CD4-positive, alpha-beta T cell treated with Interleukin-17A for 4 hours (primary cell): ENCODE measurements around the gene NIT2.
"Not testable (repeated sequence)": the region's sequence is repeated elsewhere in the genome, so short reads cannot be mapped to it uniquely, and the experiment has no call there.

ENCODE experiments used
- DNase-seq: peaks from one replicate; pipeline ENCODE4 v3.0.0-alpha.2; 2020; ENCODE audit warnings: mixed read lengths

The NIT2 gene, protein sequence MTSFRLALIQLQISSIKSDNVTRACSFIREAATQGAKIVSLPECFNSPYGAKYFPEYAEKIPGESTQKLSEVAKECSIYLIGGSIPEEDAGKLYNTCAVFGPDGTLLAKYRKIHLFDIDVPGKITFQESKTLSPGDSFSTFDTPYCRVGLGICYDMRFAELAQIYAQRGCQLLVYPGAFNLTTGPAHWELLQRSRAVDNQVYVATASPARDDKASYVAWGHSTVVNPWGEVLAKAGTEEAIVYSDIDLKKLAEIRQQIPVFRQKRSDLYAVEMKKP

DNA sequence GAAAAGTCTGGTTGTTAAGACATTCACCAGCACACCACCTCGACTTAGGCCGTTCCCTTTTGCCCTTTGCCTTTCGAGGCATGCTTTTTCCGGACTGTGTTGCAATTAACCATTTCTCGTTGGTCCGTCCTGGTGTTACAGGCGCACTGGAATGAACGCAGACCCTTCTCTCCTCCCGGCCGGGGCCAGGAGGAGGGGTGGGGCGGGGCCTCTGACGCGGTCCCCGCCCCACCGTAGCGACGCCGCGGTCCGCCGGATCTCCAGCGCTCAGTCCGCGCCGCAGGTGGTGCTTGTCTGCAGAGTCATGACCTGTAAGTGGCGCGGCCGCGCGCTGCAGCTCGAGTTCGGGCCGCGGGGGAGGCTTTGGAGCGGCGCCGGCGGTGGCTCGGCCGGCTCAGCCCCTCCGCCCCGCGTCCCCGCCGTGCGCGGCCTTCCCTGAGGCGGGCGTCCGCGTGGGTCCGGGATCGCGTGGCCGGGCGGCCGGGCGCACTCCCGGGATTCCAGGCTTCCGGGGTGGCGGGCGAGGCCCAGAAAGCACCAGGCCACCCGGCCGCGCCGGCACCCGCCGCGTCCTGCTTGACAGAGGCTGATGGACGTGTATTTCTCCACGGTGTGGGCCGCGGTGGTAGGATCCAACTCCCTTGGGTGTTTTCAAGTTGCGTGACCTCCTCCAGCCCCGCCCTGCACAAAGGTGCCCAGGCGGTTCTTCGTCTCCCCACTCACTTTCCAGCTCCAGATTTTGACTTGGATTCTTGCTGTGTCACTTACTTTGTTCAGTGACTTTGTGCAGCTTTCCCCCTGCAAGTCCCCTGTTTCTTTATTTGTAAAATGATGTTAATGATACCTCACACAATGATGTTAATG, at the start of gene NIT2:
NIT2 (plus strand) TSS at position 270 of the 864 bp plus-strand sequence; CDS start at position 305, 35 bp downstream.
- DNase-seq: peak; percentile 85

DNA sequence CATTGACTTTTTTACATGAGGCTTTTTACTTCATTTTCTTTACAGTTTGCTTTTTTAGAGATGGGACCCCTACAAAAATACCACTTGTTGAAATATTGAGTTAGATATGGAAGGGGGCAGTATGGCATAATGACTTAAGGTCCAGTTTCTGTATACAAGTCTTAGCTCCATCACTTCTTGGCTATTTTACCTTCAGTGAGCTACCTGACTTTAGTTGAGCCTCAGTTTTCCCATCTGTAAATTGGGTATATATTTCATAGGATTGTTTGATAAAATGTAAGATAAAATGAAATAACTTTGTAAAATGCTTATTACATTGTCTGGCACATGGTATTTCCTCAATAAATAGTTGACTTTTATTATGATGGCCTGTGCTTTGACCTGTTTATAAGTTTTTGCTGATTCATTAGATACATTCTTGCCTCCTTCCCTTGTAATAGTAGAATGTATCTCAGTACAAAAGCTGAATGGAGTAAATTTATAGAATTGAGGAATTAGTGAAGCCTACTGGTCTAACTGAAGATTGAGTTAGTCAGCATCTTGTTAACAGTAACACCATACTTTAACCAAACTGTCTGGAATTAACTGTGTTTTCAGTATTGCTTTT, 46.2 kb upstream of the NIT2 start:
- no peak for DNase-seq

DNA sequence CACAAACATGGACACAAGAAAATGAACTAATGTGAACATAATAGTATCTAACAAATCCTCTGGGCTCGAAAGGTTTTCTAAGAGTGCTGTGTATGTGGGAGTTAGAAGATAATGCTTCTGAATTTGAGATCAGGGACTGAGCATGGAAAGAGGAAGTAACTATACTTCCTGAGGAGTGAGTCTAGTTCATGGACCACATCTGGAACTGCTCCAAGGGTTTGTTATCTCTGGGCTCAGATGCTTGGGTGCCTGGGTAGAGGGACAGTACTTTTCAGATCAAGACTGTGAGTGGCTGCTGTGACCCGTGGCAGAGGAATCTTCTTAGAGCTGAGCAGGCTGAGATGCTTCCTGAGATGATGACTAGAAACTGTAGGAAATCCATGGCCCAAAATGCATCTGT, 45.2 kb upstream of the NIT2 start:
- DNase-seq: no peak

DNA sequence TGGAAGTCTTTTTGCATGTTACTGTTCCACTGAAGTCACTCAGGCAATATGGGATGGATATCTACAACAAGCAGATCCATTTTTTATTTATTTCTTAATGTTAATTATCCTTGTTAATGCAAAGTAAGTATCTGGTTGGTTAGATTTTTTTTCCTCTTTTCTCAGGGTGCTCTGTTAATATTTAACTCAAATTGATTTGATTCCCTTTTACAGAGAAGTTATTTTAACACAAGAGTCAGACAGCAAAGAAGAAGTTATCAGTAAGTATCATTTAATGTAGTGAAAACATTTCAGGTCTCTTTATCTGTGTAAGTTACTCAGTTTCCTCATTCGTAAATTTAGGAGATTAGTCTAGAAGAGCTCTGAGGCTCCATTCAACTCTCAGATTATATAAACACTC, 39.5 kb upstream of the NIT2 start:
- DNase-seq: no peak

DNA sequence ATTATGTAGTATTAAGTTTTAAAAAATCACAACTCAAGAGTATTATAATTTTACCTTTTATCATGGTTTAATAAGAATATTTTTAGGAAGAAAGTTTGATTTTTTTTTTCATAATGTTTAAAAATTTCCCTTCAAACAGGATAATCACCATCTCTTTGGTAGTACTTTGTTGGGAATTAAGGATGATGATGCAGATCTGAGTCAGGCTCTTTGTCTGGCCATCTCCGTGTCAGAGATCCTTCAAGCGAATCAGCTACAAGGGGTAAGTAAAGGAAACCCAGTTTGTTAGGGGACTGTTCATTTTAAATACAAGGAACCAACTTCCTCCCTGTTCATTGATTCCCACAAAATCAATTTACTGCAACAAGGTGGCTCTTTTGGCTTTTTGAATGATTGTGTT, 36.8 kb upstream of the NIT2 start:
- no peak for DNase-seq

DNA sequence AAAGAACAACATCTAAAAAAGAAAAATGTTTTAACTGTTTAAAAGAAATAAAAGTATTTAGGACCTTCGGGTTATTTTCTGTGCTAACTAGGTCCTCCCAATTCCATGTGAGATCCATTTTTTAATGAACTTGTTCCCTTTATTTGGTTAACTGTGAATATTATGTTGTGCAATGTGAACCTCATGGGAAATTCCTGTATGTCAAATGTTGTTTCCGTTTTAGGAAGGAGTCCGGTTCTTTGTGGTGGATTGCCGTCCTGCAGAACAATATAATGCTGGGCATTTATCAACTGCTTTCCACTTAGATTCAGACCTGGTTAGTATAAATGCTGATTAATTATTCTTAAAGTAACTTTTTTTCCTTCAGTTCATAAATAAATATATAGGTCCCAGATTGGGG, 35.5 kb upstream of the NIT2 start:
- no peak for DNase-seq

DNA sequence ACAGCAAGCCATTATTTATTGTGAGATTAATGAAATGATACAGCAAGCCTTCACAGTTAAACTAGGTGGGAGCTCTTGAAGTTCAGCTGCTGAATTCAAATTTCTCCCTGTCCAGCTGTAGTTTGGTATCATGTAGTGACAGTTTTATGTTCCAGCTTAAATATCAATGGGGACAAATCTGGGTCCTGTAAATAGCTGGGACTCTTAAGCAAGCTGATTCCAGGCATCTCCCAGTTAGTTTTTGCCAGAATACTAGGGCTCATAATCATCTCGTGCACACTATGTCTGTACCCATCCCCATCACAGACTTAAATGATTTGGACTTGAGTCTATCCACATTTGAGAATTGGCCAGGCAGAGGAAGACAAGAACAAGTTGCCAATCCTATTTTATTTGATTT, 27.9 kb upstream of the NIT2 start:
- no peak for DNase-seq

DNA sequence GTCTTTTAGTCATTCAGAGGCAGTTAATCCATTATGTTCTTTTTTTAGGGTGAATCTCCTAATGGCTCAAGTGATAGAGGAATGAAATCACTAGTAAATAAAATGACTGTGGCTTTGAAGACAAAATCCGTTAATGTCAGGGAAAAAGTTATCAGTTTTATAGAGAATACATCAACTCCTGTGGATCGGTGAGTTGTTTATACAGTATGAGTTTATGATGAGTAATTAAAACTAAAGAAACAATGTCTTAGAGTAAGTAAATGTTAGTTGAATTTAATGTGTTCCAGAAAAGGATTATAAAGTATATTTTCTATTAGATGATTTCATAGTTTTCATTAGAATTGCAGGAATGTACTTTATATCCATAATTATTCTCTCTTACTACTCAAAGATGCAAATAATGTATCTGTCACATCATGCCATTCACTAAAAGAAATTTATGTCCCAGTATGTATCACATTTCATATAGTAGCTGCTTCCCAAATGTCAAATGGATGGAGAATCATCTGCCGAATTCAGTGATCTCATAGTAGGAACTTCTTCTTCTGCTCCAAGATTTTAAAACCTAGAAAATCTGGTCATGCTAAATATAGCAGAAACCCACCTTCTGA, 24.1 kb upstream of the NIT2 start:
- no peak for DNase-seq

DNA sequence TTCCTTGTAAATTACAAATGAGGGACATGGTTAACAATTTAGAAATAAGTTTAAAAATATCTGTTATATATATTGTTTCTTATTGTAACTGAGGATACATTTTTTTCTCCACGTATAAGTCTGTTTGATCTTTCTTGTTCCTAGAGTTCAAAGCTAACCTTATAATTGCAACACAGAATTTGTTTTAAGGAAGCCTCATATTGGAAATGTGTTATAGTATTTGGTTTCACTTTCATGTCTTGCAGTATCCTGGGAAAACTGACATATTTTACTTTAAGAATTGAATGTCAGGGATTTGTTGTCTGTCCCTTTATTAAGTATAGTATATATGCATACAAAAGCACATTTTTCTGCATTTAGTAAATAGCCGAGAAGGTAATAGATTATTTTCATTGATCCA, 23.5 kb upstream of the NIT2 start:
- DNase-seq: no peak

DNA sequence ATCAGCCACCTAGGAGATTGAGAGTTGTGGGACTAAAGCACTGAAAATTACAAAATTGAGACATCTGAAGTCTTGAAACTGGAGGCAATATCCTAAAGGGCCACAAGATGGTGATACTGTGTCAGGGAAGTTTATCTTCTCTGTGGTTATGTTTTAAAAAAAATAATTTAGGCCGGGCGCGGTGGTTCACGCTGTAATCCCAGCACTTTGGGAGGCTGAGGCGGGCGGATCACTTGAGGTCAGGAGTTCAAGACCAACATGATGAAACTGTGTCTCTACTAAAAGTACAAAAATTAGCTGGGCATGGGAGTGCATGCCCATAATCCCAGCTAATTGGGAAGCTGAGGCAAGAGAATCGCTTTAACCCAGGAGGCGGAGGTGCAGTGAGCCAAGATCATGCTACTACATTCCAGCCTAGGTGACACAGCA, 17.9 kb upstream of the NIT2 start:
- peak; percentile 42 for DNase-seq

DNA sequence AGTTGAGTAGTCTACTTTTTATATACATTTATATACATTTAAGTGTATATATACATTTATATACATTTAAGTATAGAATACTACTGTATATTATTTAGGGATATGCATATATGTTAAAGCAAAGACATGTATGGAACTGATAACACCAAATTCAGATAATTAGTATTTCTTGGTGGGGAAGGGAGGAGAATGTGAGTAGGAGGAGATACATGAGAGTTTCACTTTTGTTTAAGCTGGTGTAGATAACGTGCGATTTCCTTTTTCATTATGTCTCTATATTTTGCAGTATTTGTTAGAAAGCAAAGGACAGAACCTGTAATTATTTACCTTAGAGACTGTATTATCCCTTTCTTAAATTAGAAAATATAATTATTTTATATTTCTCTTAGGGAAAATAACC, 16.6 kb upstream of the NIT2 start:
- no peak for DNase-seq

DNA sequence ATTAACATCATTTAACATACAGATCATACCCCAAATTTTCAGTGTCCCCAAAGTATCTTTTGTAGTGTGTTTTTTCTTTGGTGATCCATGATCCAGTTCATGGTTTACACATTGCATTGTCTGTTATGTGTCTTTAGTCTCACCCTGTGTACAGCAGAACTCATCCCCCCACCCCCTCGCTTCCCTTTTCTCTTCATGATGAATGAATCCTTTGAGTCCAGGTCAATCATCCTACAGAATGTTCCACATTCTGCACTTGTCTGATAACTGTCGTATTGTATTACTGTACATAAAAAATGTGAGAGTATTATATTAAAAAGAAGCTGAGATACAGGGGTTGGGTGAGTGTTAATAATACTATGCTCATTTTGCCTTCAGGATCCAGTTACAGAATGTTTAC, 14.6 kb upstream of the NIT2 start:
- DNase-seq: no peak

DNA sequence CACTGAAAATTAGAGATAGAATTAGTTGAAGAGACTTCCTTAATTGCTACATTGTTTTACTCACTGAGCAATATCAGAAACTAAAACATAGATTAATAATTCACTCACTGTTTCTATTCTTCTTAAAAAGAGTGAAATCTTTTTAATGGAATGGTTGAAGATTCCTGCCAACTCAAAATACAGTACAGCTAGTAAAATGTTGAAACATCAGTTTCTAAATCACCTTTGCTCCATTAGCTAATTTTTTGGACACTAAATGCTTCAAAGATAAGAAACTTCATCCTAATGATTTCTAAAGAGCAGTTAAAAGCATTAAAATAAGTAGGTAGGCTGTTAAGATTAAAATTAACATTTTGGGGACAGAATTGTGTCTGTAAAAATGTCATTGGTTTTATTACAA, 10.5 kb upstream of the NIT2 start:
- no peak for DNase-seq

DNA sequence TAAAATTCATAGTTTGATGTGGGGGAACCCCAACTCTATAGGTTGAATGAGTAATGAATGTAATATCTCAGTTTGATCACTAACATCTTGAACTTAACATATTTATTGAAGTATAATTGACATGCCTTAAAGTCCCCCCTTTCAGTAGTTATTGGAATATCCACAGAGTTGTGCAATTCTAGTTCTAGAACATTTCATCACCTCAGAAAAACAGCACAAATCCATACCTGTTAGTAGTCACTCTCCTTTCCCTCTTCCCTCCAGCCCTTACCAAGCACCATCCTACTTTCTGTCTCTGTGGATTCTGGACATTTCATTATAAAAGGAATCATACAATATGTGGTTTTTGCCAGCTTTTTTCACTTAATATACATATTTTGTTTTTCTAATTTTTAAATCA, 8.7 kb upstream of the NIT2 start:
- no peak for DNase-seq

DNA sequence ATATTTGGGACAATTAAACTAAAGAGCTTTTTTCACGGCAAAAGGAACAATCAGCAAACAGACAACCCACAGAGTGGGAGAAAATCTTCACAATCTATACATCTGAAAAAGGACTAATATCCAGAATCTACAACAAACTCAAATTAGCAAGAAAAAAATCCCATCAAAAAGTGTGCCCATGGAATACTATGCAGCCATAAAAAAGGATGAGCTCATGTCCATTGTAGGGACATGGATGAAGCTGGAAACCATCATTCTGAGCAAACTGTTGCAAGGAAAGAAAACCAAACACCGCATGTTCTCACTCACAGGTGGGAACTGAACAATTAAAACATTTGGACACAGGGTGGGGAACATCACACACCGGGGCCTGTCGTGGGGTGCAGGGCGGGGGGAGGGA, 7.2 kb upstream of the NIT2 start:
- not testable (repeated sequence) for DNase-seq

DNA sequence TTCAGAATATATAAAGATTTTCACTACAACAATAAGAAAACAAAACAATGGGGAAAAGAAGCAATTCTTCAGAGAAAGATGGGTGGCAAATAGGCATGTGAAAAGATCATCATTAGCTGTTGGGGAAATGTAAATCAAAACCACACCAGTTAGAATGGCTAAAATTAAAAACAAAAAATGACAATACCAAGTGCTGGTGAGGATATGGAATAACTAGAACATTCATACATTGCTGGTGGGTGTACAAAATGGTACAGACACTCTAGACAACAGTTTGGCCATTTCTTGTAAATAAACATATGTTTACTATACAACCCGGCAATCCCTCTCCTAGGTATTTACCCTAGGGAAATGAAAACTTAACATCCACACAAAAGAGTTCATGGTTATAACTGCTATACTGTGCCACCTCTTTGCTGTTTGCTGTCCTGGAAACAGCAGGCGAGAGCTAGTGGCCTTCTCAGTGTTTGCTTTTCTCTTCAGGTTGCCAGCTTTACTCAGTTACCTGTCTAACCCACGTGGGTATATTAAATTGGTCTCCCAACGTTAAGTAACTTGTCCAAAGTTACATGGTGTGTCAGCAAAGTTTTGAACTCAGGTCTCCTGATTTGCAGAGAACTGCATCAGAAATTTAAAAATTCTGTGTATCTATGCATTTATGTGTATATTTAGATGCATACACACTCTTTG, 4.6 kb upstream of the NIT2 start:
- no peak for DNase-seq

DNA sequence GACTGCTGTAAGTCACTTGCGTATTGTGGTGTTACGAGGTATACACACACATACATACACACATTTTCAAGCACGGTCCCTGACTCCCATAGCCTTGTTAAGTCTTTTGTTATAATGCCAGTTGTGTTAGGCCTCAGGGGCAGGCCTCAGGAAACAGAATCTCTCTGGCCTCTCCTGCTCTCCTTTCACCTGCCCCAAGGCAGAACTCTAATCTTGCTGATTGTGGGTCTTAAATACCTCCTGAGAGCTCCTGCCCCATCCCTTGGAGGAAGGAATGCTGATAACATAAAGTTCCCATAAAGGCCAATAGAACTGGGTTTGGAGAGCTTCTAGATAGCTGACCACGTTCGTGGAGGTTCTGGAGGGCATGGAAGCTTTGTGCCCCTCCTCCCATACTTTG, 3.9 kb upstream of the NIT2 start:
- no peak for DNase-seq

DNA sequence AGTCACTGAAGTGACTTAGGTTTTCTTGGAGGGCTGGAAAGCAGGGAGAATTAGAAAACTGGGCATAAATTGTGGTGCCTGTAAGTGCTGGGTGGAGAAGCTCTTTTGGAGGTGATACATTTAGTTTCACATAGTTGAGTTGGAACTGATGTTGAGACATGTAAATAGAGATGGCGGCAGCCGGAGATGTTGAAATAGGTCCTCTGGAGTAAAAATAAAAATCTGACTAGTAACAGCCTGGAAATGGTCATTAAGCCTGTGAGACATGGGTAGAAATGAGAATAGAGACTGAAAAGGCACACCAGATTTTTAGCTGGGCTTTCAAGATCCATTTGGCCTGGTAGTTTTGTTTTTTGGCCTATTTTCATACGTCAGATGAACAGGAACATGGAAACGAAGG, 2.9 kb upstream of the NIT2 start:
- DNase-seq: no peak

DNA sequence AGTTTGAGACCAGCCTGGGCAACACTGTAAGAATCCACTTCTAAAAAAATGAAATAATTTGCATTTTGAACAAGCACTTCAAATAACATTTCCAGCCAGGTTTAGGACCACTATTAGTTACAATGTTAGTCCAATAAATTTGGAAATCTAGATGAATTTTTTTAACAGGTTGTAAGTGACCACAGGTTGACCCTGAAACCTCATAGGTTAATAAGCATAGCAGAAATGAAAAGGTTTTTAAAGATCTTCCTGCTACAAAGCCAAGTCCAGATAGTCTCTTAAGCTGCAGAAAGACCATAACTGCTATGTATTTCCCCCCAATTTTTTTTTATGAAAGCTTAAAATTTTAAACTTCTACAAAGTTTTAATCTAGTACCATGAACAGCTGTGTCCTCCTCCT, 1.5 kb upstream of the NIT2 start:
- no peak for DNase-seq

DNA sequence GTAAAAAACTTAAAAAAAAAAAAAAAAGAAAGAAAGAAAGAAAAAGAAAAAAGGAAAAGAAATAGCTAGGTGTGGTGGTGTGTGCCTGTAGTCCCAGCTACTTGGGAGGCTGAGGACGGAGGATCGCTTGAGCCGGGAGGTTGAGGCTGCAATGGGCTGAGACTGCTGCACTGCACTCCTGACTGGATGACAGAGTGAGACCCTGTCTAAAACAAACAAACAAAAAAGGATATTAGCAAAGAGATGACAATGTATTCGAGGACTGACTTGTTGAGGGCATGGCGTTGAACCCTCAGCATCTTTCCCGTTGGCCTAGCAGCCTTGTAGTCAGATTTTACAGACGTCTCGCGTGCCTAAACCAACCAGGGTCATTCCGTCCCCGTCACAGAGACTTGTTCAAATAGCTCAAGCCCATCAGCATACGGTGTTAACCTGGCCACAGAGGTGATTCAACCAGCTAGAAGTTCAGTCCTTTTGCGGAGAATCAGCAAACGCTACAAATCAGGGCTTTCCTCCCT, 528 bp upstream of the NIT2 start:
- no peak for DNase-seq

DNA sequence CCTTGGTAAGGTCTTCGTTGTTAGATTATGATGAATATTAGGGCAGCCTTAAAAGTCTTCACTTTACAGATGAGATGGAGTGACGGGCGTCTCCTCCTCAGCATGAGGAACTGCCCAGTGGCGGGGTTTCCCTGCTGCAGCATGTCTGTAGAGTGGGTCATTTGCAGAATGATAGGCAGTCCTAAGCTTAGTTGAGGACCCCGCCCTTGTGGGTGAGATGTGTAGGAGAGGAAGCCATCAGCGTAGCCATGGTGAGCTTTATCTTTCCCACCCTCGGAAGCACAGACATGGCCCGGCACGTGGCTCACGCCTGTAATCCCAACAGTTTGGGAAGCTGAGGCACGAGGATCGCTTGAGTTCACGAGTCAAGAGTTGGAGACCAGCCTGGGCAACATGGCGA, 877 bp downstream of the NIT2 start:
- DNase-seq: peak; percentile 11

DNA sequence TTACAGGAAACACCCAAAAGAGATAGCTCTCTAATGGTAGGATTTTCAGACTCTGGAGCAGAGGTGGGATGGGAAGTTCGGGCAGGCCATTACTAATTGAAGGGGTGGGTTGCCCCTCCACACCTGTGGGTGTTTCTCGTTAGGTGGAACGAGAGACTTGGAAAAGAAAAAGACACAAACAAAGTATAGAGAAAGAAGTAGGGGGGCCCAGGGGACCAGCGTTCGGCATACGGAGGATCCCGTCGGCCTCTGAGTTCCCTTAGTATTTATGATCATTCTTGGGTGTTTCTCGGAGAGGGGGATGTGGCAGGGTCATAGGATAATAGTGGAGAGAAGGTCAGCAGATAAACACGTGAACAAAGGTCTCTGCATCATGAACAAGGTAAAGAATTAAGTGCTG, 1.7 kb downstream of the NIT2 start:
- DNase-seq: not testable (repeated sequence)

DNA sequence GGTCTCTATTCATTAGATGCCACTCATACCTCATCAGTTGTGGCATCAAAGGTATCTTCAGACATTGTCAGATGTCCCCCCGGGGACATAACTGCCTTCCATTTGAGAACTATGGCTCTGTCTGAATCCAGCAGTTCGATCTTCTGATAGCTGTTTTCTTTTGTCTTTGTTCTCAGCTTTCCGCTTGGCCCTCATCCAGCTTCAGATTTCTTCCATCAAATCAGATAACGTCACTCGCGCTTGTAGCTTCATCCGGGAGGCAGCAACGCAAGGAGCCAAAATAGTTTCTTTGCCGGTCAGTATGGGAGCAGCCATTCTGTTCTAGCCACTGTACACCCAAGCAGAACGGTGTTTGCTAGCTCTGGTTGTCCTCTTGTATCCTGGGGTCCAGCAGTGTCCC, 4.4 kb downstream of the NIT2 start:
- no peak for DNase-seq
